ENCODE data around the gene ZNF653.
A peak's percentile ranks its signal among the peaks of the same experiment; 100 is the strongest.

Gene ZNF653

DNA sequence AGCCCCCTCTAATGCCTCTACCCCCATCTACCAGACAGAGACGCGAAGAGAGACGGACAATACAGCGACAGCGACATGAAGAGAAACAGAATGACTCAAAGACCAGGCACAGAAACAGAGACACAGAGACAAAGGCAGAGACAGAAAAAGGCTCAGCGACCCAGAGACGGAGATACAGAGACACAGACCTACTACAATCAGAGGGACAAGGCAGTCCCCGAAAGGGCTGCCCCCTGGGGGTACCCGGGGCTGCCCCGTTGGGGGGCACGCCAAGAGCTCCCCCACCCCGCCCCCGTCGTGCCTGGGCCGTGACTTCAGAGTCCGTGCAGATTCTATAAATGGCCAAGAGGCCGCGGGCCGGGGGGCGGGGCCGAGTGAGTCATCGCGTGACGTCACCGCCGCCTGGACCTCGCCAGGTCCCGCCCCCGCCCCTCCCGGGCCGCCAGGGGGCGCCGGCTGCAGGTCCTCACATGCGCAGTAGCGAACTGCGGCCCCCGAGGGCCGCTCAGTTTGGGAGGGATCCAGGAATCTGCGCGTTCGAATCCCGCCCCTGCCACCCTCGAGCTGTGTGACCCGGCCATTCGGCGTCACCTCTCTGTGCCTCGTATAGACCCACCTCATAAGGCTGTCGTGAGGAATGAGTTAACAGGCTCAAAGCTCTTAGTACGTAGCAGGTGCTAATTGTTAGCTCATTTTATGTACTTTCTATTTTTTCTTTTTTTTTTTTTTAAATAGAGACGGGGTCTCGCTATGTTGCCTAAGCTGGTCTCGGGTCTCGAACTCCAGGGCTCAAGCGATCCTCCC lies 30.4 kb upstream of the ZNF653 start:
- peak overlapping the region; percentile 22 for H3K4me3 ChIP-seq (ENCODE audit: control insufficient read depth, low read depth, low read length)
- no peak for DNase-seq (ENCODE audit: low read depth)
- TF ChIP-seq, protein P1, sequence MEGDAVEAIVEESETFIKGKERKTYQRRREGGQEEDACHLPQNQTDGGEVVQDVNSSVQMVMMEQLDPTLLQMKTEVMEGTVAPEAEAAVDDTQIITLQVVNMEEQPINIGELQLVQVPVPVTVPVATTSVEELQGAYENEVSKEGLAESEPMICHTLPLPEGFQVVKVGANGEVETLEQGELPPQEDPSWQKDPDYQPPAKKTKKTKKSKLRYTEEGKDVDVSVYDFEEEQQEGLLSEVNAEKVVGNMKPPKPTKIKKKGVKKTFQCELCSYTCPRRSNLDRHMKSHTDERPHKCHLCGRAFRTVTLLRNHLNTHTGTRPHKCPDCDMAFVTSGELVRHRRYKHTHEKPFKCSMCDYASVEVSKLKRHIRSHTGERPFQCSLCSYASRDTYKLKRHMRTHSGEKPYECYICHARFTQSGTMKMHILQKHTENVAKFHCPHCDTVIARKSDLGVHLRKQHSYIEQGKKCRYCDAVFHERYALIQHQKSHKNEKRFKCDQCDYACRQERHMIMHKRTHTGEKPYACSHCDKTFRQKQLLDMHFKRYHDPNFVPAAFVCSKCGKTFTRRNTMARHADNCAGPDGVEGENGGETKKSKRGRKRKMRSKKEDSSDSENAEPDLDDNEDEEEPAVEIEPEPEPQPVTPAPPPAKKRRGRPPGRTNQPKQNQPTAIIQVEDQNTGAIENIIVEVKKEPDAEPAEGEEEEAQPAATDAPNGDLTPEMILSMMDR (IDR thresholded peaks at IDR 0.05; ENCODE audit: control insufficient read depth, insufficient read depth, low read depth, low read length, missing control alignments), result peak; percentile 70

- no peak for DNase-seq (ENCODE audit: low read depth)
These were observed 29.3 kb upstream of the ZNF653 start for GRCh38 chr19:11534948-11535347.

GRCh38 chr19:11534538-11534937 lies 28.9 kb upstream of the ZNF653 start:
- H3K4me3 ChIP-seq (ENCODE audit: control insufficient read depth, low read depth, low read length), result no peak overlapping the region
- no peak for DNase-seq (ENCODE audit: low read depth)
- TF ChIP-seq, protein P1 (IDR thresholded peaks at IDR 0.05; ENCODE audit: control insufficient read depth, insufficient read depth, low read depth, low read length, missing control alignments), result no peak

More at GRCh38 chr19:11534948-11535347, 29.3 kb upstream of the ZNF653 start:
- TF ChIP-seq, protein P1 (IDR thresholded peaks at IDR 0.05; ENCODE audit: control insufficient read depth, insufficient read depth, low read depth, low read length, missing control alignments), result no peak
- no peak overlapping the region for H3K4me3 ChIP-seq (ENCODE audit: control insufficient read depth, low read depth, low read length)

GRCh38 chr19:11530432-11530831 lies 24.8 kb upstream of the ZNF653 start:
- H3K4me3 ChIP-seq (ENCODE audit: control insufficient read depth, low read depth, low read length), result no peak overlapping the region
- DNase-seq (ENCODE audit: low read depth), result no peak
- TF ChIP-seq, protein P1 (IDR thresholded peaks at IDR 0.05; ENCODE audit: control insufficient read depth, insufficient read depth, low read depth, low read length, missing control alignments), result peak; percentile 19

- peak within 1 kb of the TSS; percentile 81 for H3K4me3 ChIP-seq (ENCODE audit: control insufficient read depth, low read depth, low read length)
- peak; percentile 92 for DNase-seq (ENCODE audit: low read depth)
- TF ChIP-seq, protein P1 (IDR thresholded peaks at IDR 0.05; ENCODE audit: control insufficient read depth, insufficient read depth, low read depth, low read length, missing control alignments), result no peak
These were observed 23.1 kb upstream of the ZNF653 start, which contains the start of gene ECSIT for GRCh38 chr19:11528551-11529341. Gene ECSIT (minus strand): TSS chr19:11529134. CDS start chr19:11519170, 9,964 bp downstream.

GRCh38 chr19:11519138-11519537 lies 13.5 kb upstream of the ZNF653 start:
- no peak overlapping the region for H3K4me3 ChIP-seq (ENCODE audit: control insufficient read depth, low read depth, low read length)
- TF ChIP-seq, protein P1 (IDR thresholded peaks at IDR 0.05; ENCODE audit: control insufficient read depth, insufficient read depth, low read depth, low read length, missing control alignments), result no peak
- DNase-seq (ENCODE audit: low read depth), result no peak
